Sigmoid colon (tissue), 4 donors: Measurements from ENCODE around the gene KLHL13.

ENCODE experiments used
- EP300 ChIP-seq, 4 donors: sonication (generic); formaldehyde crosslinking; IDR thresholded peaks; one replicate each; pipeline ENCODE4 v1.6.1; 2017; ENCODE audit warnings: antibody characterized with exemption in 4 of 4
- POLR2A ChIP-seq, 2 donors: fragments of 450-650 bp; IDR thresholded peaks; one replicate each; pipeline ENCODE4 v1.6.1; 2016; ENCODE audit warnings: antibody characterized with exemption in 2 of 2, mild to moderate bottlenecking in 2 of 2, moderate library complexity in 2 of 2
- POLR2AphosphoS5 ChIP-seq, 4 donors: sonication (generic); formaldehyde crosslinking; IDR thresholded peaks; one replicate each; pipeline ENCODE4 v1.6.1; 2017; ENCODE audit warnings: antibody characterized with exemption in 4 of 4
- TF ChIP-seq, protein P1 (sequence below), 4 experiments: fragments of 450-650 bp in 3 of 4; fragments of 200-600 bp in 1 of 4; IDR thresholded peaks; one replicate each; pipeline ENCODE4 v1.5.1; 2016 to 2019; ENCODE audit warnings: antibody characterized with exemption in 4 of 4, mild to moderate bottlenecking in 3 of 4, moderate library complexity in 2 of 4

DNA sequence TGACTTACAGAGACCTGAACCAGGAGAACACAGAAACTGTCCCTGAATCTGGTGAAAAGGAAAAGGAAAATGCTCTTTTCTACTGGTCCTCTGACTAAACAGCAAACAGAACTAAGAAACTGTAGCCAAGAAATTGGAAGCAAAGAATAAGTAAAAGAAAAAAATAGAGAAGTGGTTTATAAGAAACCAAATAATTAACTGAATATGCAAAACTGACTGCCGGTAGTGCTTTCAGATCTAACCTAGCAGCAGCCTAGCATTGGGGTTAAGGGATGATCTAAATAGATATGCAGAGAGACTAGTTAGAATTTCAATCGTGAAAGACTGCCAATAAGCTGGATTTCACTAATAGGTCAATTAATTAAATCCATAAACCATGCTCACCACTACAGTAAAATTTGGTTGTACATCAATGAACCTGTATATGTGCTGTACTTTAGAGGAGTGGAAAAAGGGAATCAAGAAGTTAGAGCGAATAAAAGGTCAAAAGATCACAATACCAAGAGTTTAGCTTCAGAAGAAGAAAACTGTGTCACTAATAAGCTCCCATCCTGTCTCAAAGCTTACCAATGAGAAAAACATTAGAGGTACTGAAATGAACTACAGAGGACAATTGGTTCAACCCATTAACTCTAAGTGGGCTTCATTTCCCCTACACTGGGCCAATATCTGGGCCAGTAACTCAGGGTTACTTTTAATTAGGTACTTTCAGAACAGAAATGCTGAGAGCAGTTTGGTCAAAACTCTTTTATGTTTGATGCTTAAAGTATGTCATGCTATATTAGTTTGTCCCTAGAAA, 53.6 kb downstream of the KLHL13 start:
- no peak for TF ChIP-seq POLR2AphosphoS5 (IDR thresholded peaks at IDR 0.05)
- TF ChIP-seq, protein P1, sequence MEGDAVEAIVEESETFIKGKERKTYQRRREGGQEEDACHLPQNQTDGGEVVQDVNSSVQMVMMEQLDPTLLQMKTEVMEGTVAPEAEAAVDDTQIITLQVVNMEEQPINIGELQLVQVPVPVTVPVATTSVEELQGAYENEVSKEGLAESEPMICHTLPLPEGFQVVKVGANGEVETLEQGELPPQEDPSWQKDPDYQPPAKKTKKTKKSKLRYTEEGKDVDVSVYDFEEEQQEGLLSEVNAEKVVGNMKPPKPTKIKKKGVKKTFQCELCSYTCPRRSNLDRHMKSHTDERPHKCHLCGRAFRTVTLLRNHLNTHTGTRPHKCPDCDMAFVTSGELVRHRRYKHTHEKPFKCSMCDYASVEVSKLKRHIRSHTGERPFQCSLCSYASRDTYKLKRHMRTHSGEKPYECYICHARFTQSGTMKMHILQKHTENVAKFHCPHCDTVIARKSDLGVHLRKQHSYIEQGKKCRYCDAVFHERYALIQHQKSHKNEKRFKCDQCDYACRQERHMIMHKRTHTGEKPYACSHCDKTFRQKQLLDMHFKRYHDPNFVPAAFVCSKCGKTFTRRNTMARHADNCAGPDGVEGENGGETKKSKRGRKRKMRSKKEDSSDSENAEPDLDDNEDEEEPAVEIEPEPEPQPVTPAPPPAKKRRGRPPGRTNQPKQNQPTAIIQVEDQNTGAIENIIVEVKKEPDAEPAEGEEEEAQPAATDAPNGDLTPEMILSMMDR (IDR thresholded peaks at IDR 0.05), result no peak
- no peak for TF ChIP-seq POLR2A (IDR thresholded peaks at IDR 0.05)
- no peak for TF ChIP-seq EP300 (IDR thresholded peaks at IDR 0.05)
